CD8-positive, alpha-beta memory T cell (primary cell): ENCODE results near the gene OPRD1. TPM values are rescaled to one million over a fixed set of nuclear protein-coding genes. Genes with fewer than 3 reads are reported as not detected.

Experiments used
- CTCF ChIA-PET: fragments of 350-600 bp; sonication (Branson Sonifier 250); formaldehyde crosslinking; loops from one replicate; lab custom pipeline; 2021; ENCODE audit warnings: antibody characterized with exemption; lab: Charles Lee
- POLR2A ChIA-PET: fragments of 350-600 bp; sonication (Branson Sonifier 250); formaldehyde crosslinking; loops from one replicate; lab custom pipeline; 2021; ENCODE audit warnings: antibody characterized with exemption; lab: Charles Lee
- DNase-seq, 5 donors: peaks; one replicate each; pipeline versions ENCODE4 v3.0.0 to v3.0.0-alpha.2; 2020 to 2022; ENCODE audit warnings: mixed read lengths in 1 of 5
- H3K27ac ChIP-seq: one replicate; pipeline ENCODE4 v1.7.0; 2013; ENCODE audit warnings: low read depth, mild to moderate bottlenecking, low read length, moderate library complexity
- H3K27me3 ChIP-seq: 2 replicates; pipeline ENCODE4 v1.7.0; 2013; ENCODE audit warnings: low read length, mild to moderate bottlenecking; ENCODE audit not compliant: insufficient read depth, poor library complexity, severe bottlenecking
- H3K36me3 ChIP-seq: 2 replicates; pipeline ENCODE4 v1.7.0; 2013; ENCODE audit warnings: mild to moderate bottlenecking, low read length, moderate library complexity; ENCODE audit not compliant: insufficient read depth
- H3K4me1 ChIP-seq: 2 replicates; pipeline ENCODE4 v1.7.0; 2013; ENCODE audit warnings: mild to moderate bottlenecking, low read length, moderate library complexity; ENCODE audit not compliant: insufficient read depth
- H3K4me3 ChIP-seq: 2 replicates; pipeline ENCODE4 v1.7.0; 2013; ENCODE audit warnings: mild to moderate bottlenecking, low read length
- H3K9me3 ChIP-seq: 2 replicates; pipeline ENCODE4 v1.7.0; 2013; ENCODE audit warnings: mild to moderate bottlenecking, low read length
- H3K27ac Mint-ChIP-seq, 8 donors: one replicate each; pipeline ENCODE4 v1.8.0; 2020 to 2021; ENCODE audit warnings: mixed read lengths in 8 of 8, mild to moderate bottlenecking in 6 of 8, inconsistent platforms in 3 of 8, moderate library complexity in 3 of 8
- H3K27me3 Mint-ChIP-seq, 2 donors: one replicate each; pipeline ENCODE4 v1.8.0; 2020 to 2021; ENCODE audit warnings: mixed read lengths in 2 of 2, mild to moderate bottlenecking in 1 of 2, moderate library complexity in 1 of 2
- H3K36me3 Mint-ChIP-seq, 3 donors: one replicate each; pipeline ENCODE4 v1.8.0; 2020 to 2021; ENCODE audit warnings: mixed read lengths in 3 of 3, inconsistent platforms in 1 of 3, mild to moderate bottlenecking in 1 of 3
- H3K4me1 Mint-ChIP-seq, 3 donors: one replicate each; pipeline ENCODE4 v1.8.0; 2020 to 2021; ENCODE audit warnings: mixed read lengths in 3 of 3, inconsistent platforms in 1 of 3, mild to moderate bottlenecking in 1 of 3
- H3K4me3 Mint-ChIP-seq, 7 donors: one replicate each; pipeline ENCODE4 v1.8.0; 2020 to 2021; ENCODE audit warnings: mixed read lengths in 7 of 7, mild to moderate bottlenecking in 6 of 7, moderate library complexity in 4 of 7, inconsistent platforms in 2 of 7
- H3K9me3 Mint-ChIP-seq, 5 donors: one replicate each; pipeline ENCODE4 v1.8.0; 2020 to 2022; ENCODE audit warnings: mixed read lengths in 5 of 5, mild to moderate bottlenecking in 3 of 5, moderate library complexity in 2 of 5, inconsistent platforms in 1 of 5
- polyA plus RNA-seq: library from polyadenylated mRNA; unstranded; fragments of 300-500 nt; fragmentation: Illumina TruSeq; gene quantifications from one replicate; pipeline ENCODE4 v1.2.3, GENCODE V29; 2021
- total RNA-seq, 2 experiments: library from RNA; stranded (reverse); gene quantifications; one replicate each; pipeline ENCODE4 v1.2.3, GENCODE V29; 2021

The OPRD1 gene
- total and polyA plus RNA-seq, 3 experiments from 2014 or later, result 0.02 TPM; not detected in 2

DNA sequence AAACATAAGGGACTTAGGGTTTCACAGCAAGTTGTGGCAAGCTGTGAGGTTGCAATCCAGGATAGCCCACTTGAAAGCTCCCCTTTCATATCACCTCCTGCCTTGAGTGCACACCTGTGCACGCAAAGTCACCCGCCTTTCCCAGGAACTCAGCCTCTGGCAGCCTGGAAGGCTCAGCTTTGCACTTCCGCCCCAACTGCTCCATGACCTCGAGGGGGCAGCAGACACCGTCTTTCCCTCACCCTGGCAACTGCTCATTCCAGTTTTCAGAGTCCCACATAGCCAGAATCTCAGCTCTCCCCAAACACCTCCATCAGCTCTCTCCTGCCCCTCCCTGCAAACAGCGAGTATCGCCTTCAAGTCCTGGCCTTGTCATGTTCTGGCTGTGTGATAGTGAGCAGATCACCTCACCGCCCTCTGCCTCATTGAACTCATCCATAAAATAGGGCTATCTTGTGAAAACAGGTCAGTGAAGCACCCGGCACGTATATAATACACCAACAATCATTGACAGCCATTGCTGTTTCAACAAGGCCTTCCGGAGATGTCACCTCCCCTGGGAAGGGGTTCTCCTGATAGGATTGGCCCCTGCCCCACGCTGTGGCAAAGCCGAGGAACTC, 70.1 kb downstream of the OPRD1 start:
- H3K36me3 Mint-ChIP-seq, result no peaks in the 10 kb centered on the region
- Histone ChIP-seq H3K9me3 (no peaks in the 10 kb centered on the region), H3K36me3 (no peaks in the 10 kb centered on the region), H3K4me1 (peaks cover 42% of the 10 kb centered on the region), H3K27me3 (no peaks in the 10 kb centered on the region), H3K4me3 (no peak overlapping the region), H3K27ac (peak overlapping the region; percentile 72)
- CTCF ChIA-PET, result interaction anchor here (0.7 to 10.1 kb wide), 37 partner anchors 9 to 634 kb away, joined by 3 to 182 read pairs (median 3); partner anchors contain the start of genes EPB41, SRSF4 and TMEM200B
- POLR2A ChIA-PET, result interaction anchor here (0.6 to 0.8 kb wide), 2 partner anchors 49 to 152 kb away, joined by 3 to 4 read pairs; no protein-coding TSS in a partner anchor
- H3K4me3 Mint-ChIP-seq, result peak overlapping the region in 2 of 7 donors; percentile 18 to 54
- peak overlapping the region; percentile 11 to 75 (median 47) for H3K27ac Mint-ChIP-seq
- DNase-seq, result peak; percentile 65 to 85 (median 72)
- peaks cover 1 to 7% of the 10 kb centered on the region in 2 donors for H3K27me3 Mint-ChIP-seq
- no peaks in the 10 kb centered on the region for H3K9me3 Mint-ChIP-seq
- H3K4me1 Mint-ChIP-seq, result peaks cover 38 to 47% (median 44%) of the 10 kb centered on the region in 3 donors

DNA sequence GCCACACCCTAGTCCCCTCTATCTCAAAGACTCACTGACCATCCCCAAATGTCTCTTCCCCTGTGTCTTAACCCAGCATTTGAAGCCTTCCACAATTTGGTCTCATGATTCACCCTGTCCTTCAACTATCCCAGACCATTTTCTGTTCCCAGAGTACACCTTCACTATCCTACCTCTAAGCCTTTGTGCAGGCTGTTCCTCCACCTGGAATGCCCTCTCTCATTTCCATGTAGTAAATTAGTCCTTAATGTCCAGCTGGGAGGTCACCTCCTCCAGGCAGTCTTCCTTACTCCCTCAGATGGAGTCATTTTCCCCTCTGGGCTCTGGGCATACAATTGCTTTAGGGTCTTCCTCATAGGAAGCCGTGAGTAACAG, 71.3 kb downstream of the OPRD1 start:
- Mint-ChIP-seq H3K27me3 (peaks cover 0 to 7% of the 10 kb centered on the region in 2 donors), H3K36me3 (peaks cover 0 to 3% (median 0%) of the 10 kb centered on the region in 3 donors), H3K27ac (peak overlapping the region in 3 of 8 donors; percentile 14 to 68 (median 58)), H3K4me1 (peaks cover 42 to 50% (median 49%) of the 10 kb centered on the region in 3 donors), H3K4me3 (peak overlapping the region in 1 of 7 donors; percentile 42), H3K9me3 (no peaks in the 10 kb centered on the region)
- no peaks in the 10 kb centered on the region for H3K9me3 ChIP-seq
- ChIA-PET POLR2A (no interaction called here), CTCF (interaction anchor here (1.0 to 10.1 kb wide), 7 partner anchors 42 to 1214 kb away, joined by 3 to 182 read pairs (median 5); no protein-coding TSS in a partner anchor)
- no peaks in the 10 kb centered on the region for H3K36me3 ChIP-seq
- no peaks in the 10 kb centered on the region for H3K27me3 ChIP-seq
- no peak overlapping the region for H3K4me3 ChIP-seq
- H3K4me1 ChIP-seq, result peaks cover 47% of the 10 kb centered on the region
- H3K27ac ChIP-seq, result peak overlapping the region; percentile 72
- no peak for DNase-seq

DNA sequence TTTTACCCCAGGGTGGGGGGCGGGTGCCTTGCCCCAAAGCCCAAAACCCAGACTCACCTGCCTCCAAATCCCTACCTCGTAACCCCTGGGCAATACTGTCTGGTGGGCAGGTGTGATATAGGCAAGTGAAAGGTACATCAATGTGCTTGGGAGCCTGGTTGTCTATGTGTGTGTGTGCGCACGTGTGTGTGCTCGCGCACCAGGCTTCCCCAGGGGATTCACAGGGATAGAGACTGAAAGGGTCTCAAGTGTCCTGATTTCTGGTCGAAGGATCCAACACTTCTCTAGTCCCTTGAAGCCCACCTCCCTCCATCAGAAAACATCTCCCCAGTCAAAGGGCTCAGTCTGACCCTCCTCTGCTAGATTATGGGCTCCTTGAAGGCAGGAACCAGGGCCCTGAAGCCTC, 73.5 kb downstream of the OPRD1 start:
- Mint-ChIP-seq H3K4me3 (peak overlapping the region in 2 of 7 donors; percentile 11 to 98), H3K9me3 (no peaks in the 10 kb centered on the region), H3K4me1 (peaks cover 56 to 72% (median 66%) of the 10 kb centered on the region in 3 donors), H3K36me3 (peaks cover 0 to 4% (median 0%) of the 10 kb centered on the region in 3 donors), H3K27ac (peak overlapping the region; percentile 43 to 98 (median 94)), H3K27me3 (peaks cover 0 to 5% of the 10 kb centered on the region in 2 donors)
- H3K9me3 ChIP-seq, result no peaks in the 10 kb centered on the region
- no peak for DNase-seq
- peaks cover 49% of the 10 kb centered on the region for H3K4me1 ChIP-seq
- peak overlapping the region; percentile 66 for H3K27ac ChIP-seq
- no peak overlapping the region for H3K4me3 ChIP-seq
- H3K36me3 ChIP-seq, result no peaks in the 10 kb centered on the region
- CTCF ChIA-PET, result interaction anchor here (0.5 to 10.1 kb wide), 13 partner anchors 9 to 718 kb away, joined by 3 to 182 read pairs (median 4); partner anchors contain the start of genes EPB41, SRSF4, TAF12 and YTHDF2
- H3K27me3 ChIP-seq, result no peaks in the 10 kb centered on the region
- POLR2A ChIA-PET, result interaction anchor here (0.6 to 1.5 kb wide), 11 partner anchors 24 to 475 kb away, joined by 3 to 12 read pairs (median 5); partner anchors contain the start of genes EPB41 and SRSF4

DNA sequence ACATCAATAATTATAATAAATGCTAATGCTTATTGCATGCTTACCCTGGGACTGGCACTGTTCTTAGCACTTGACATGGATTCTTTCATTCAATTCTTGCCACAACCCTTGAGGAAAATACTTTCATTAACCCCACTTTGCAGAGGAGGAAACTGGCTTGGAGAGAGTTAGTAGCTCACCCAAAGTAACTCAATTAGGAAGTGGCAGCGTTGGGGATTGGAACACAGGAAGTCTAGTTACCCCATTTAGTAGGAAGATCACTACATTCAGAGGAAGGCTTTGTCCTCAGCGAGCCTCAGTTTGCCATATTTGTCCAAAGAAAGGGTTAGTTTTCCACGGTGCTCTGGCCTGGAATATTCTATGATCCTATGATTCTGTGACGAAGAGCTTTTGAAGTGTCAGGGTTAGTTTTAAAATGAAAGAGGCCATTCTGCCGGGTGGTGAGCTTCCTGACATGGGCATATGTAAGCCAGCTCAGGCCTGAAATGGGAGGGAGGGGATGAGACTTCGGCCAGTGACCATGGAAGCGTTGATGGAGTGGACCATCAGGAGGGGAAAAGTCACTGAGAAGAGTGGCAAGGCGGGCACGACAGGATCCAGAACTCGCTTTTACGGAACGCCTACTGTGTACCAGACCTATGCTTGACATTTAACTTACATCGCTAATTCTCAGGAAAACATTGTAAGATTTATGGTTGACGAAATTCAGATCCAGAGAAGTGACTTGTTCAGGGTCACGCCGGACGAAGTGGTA, 74.2 kb downstream of the OPRD1 start:
- no peaks in the 10 kb centered on the region for H3K36me3 ChIP-seq

DNA sequence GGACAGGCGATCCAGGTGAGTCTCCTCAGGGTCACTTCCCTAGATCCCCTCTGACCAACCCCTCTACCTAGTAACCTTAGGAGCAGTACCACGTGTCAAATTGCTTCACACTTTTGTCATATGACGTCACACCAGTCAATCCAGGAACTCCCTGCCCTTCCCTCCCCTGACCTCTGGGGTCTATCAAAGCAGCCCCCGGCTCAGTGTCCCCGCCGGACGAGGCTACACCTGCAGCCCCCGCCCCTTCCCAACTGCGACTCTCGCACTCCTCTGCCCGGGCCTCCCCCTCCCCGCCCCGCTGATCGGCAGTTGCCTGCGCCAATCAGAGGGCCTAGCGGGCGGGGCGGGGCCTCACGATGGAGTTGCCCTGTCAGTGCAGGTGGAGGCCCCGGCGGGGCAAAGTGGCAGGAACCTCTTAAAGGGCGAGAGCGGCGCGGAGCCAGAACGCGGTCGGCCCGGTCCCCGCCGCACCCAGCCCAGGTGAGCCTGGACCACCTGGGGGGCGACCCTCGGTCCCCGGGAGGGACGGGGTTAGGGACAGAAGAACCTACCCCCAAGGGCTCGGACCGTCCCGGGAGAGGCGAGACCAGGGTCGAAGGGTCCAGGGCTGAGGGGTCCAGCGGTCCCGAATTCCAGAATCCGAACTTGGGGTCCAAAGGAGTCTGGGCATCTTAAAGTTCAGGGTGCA, 74.9 kb downstream of the OPRD1 start:
- Mint-ChIP-seq H3K4me1 (peaks cover 53 to 78% (median 68%) of the 10 kb centered on the region in 3 donors), H3K4me3 (peak overlapping the region; percentile 82 to 98 (median 90)), H3K9me3 (no peaks in the 10 kb centered on the region), H3K27ac (peak overlapping the region; percentile 88 to 98 (median 97)), H3K36me3 (peaks cover 0 to 6% (median 0%) of the 10 kb centered on the region in 3 donors), H3K27me3 (peaks cover 0 to 5% of the 10 kb centered on the region in 2 donors)
- H3K9me3 ChIP-seq, result no peaks in the 10 kb centered on the region
- DNase-seq, result peak; percentile 85 to 92 (median 88)
- H3K4me3 ChIP-seq, result peak overlapping the region; percentile 88
- ChIA-PET POLR2A (interaction anchor here (0.6 kb wide), 1 partner anchor 295 kb away, joined by 4 read pairs; the partner anchor contains the start of gene SRSF4), CTCF (interaction anchor here (1.9 to 2.8 kb wide), 2 partner anchors 10 to 26 kb away, joined by 7 to 10 read pairs; partner anchors contain the start of gene EPB41)
- no peaks in the 10 kb centered on the region for H3K27me3 ChIP-seq
- H3K4me1 ChIP-seq, result peaks cover 47% of the 10 kb centered on the region
- peak overlapping the region; percentile 83 for H3K27ac ChIP-seq
- no peaks in the 10 kb centered on the region for H3K36me3 ChIP-seq

More for the DNA sequence above, 74.2 kb downstream of the OPRD1 start:
- DNase-seq, result peak in 1 of 5 donors; percentile 6
- Mint-ChIP-seq H3K27ac (peak overlapping the region; percentile 88 to 98 (median 97)), H3K4me3 (peak overlapping the region; percentile 82 to 98 (median 90)), H3K4me1 (peaks cover 56 to 76% (median 69%) of the 10 kb centered on the region in 3 donors), H3K9me3 (no peaks in the 10 kb centered on the region), H3K27me3 (peaks cover 0 to 5% of the 10 kb centered on the region in 2 donors), H3K36me3 (peaks cover 0 to 5% (median 0%) of the 10 kb centered on the region in 3 donors)
- ChIA-PET POLR2A (interaction anchor here (0.6 kb wide), 1 partner anchor 380 kb away, joined by 3 read pairs; the partner anchor contains the start of gene RCC1), CTCF (interaction anchor here (0.7 kb wide), 1 partner anchor 28 kb away, joined by 3 read pairs; no protein-coding TSS in a partner anchor)
- H3K4me1 ChIP-seq, result peaks cover 49% of the 10 kb centered on the region
- H3K4me3 ChIP-seq, result peak overlapping the region; percentile 88
- H3K9me3 ChIP-seq, result no peaks in the 10 kb centered on the region
- peak overlapping the region; percentile 83 for H3K27ac ChIP-seq
- H3K27me3 ChIP-seq, result no peaks in the 10 kb centered on the region

DNA sequence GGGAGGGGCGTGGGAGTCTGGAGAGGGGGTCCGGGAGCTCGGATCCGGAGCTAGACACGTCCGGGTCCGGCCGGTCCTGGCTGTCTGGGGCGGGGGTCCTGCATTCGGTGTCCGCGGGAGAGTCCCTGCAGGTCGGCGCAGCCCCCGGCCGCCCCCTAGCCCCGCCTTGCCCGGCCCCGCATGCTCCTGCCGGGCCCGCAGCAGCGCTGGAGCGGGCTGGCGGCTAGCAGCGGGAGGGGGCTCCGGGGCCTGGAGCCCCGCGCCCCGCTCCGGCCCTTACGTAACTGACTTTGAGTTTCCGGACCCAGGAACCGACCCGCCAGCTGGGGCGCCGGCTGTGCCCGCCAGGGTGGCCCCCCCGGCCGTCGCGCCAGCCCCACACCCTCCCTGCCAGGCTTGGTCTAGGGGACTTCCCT, 75.5 kb downstream of the OPRD1 start:
- Mint-ChIP-seq H3K4me3 (peak overlapping the region; percentile 90 to 98 (median 94)), H3K9me3 (no peaks in the 10 kb centered on the region), H3K36me3 (peaks cover 0 to 10% (median 0%) of the 10 kb centered on the region in 3 donors), H3K27me3 (peaks cover 0 to 5% of the 10 kb centered on the region in 2 donors), H3K4me1 (peaks cover 49 to 77% (median 62%) of the 10 kb centered on the region in 3 donors), H3K27ac (peak overlapping the region; percentile 58 to 98 (median 94))
- Histone ChIP-seq H3K36me3 (no peaks in the 10 kb centered on the region), H3K27ac (peak overlapping the region; percentile 83), H3K4me1 (peaks cover 42% of the 10 kb centered on the region), H3K9me3 (no peaks in the 10 kb centered on the region), H3K27me3 (no peaks in the 10 kb centered on the region), H3K4me3 (peak overlapping the region; percentile 88)
- POLR2A ChIA-PET, result interaction anchor here (0.6 to 0.8 kb wide), 2 partner anchors 27 to 294 kb away, joined by 4 read pairs; partner anchors contain the start of genes EPB41 and SRSF4
- CTCF ChIA-PET, result interaction anchor here (1.9 to 2.8 kb wide), 2 partner anchors 10 to 26 kb away, joined by 7 to 10 read pairs; partner anchors contain the start of gene EPB41
- DNase-seq, result peak; percentile 43 to 77 (median 69)
